H1 (cell line): ENCODE results near the gene YPEL5. TPM values are rescaled to one million over a fixed set of nuclear protein-coding genes. Genes with fewer than 3 reads are reported as not detected.
"Not testable (repeated sequence)": the region's sequence is repeated elsewhere in the genome, so short reads cannot be mapped to it uniquely, and the experiment has no call there.

Source experiments
- CTCF ChIA-PET: fragments of 300-600 bp; sonication (Branson Sonifier 250); formaldehyde crosslinking; loops from one replicate; lab custom pipeline; 2021; ENCODE audit not compliant: partially characterized antibody; lab: Charles Lee
- POLR2A ChIA-PET: fragments of 300-600 bp; sonication (Branson Sonifier 250); formaldehyde crosslinking; loops from one replicate; lab custom pipeline; 2021; ENCODE audit warnings: inconsistent platforms; ENCODE audit not compliant: partially characterized antibody; lab: Charles Lee
- DNase-seq, 2 experiments: peaks; one replicate each; pipeline versions ENCODE4 v3.0.0 to v3.0.0-alpha.2; 2010 to 2022; ENCODE audit warnings: low spot score in 2 of 2, low read depth in 1 of 2, mixed read lengths in 1 of 2
- FAIRE-seq: peaks from 2 replicates; lab custom pipeline; 2011; peaks lifted over from hg19 to GRCh38; lab: Jason Lieb, UNC
- H2AFZ ChIP-seq: 2 replicates; pipeline ENCODE4 v1.8.1; 2012; ENCODE audit warnings: low read length, inconsistent platforms
- H2AK5ac ChIP-seq: 2 replicates; pipeline ENCODE4 v1.6.1; 2013; ENCODE audit warnings: low read depth, low read length
- H2BK120ac ChIP-seq: replicated peaks from 2 replicates; pipeline ENCODE3; 2013; ENCODE audit warnings: low read depth, low read length, inconsistent platforms
- H2BK12ac ChIP-seq: 2 replicates; pipeline ENCODE4 v1.6.1; 2013; ENCODE audit warnings: low read depth, low read length
- H2BK15ac ChIP-seq: 2 replicates; pipeline ENCODE4 v1.6.1; 2013; ENCODE audit warnings: low read length
- H2BK20ac ChIP-seq: 2 replicates; pipeline ENCODE4 v1.6.1; 2013; ENCODE audit warnings: low read length
- H2BK5ac ChIP-seq: 2 replicates; pipeline ENCODE4 v1.6.1; 2013; ENCODE audit warnings: low read depth, low read length
- H3K14ac ChIP-seq: 2 replicates; pipeline ENCODE4 v1.6.1; 2013; ENCODE audit warnings: inconsistent platforms; ENCODE audit not compliant: insufficient read length
- H3K18ac ChIP-seq: 2 replicates; pipeline ENCODE4 v1.6.1; 2013; ENCODE audit warnings: low read length; ENCODE audit errors: extremely low read depth
- H3K23ac ChIP-seq: 2 replicates; pipeline ENCODE4 v1.6.1; 2013; ENCODE audit warnings: inconsistent platforms; ENCODE audit not compliant: insufficient read length
- H3K23me2 ChIP-seq: 2 replicates; pipeline ENCODE4 v1.6.1; 2013; ENCODE audit warnings: low read depth, low read length
- H3K27ac ChIP-seq: 2 replicates; pipeline ENCODE4 v1.6.1; 2011; ENCODE audit warnings: low read depth, low read length, inconsistent platforms
- H3K27me3 ChIP-seq, 4 experiments: replicated peaks in 1 of 4; 1 replicate in 1 of 4; 2 replicates in 3 of 4; pipeline versions ENCODE4 v1.6.1 to v1.8.1; 2011 to 2013; ENCODE audit warnings: low read length in 3 of 4, mild to moderate bottlenecking in 3 of 4, inconsistent platforms in 2 of 4, mixed read lengths in 2 of 4, moderate library complexity in 1 of 4; ENCODE audit not compliant: control insufficient read depth in 3 of 4, insufficient read depth in 3 of 4; ENCODE audit errors: extremely low read depth in 1 of 4
- H3K36me3 ChIP-seq, 4 experiments: 2 replicates each; pipeline versions ENCODE4 v1.6.1 to v1.8.1; 2011 to 2013; ENCODE audit warnings: mild to moderate bottlenecking in 4 of 4, low read length in 3 of 4, moderate library complexity in 2 of 4, control low read depth in 1 of 4, inconsistent platforms in 1 of 4; ENCODE audit not compliant: insufficient read depth in 4 of 4, control insufficient read depth in 2 of 4
- H3K4ac ChIP-seq: replicated peaks from 2 replicates; pipeline ENCODE3; 2013; ENCODE audit warnings: low read length, low read depth, mixed read lengths, inconsistent platforms; ENCODE audit not compliant: insufficient read length
- H3K4me1 ChIP-seq, 4 experiments: replicated peaks in 1 of 4; 1 replicate in 1 of 4; 2 replicates in 3 of 4; pipeline versions ENCODE4 v1.6.1 to v1.8.1; 2011 to 2013; ENCODE audit warnings: low read length in 3 of 4, inconsistent platforms in 2 of 4, mixed read lengths in 1 of 4; ENCODE audit not compliant: insufficient read depth in 4 of 4, control insufficient read depth in 3 of 4
- H3K4me2 ChIP-seq, 2 experiments: 2 replicates each; pipeline versions ENCODE4 v1.6.1 to v1.8.1; 2011 to 2013; ENCODE audit warnings: low read depth in 2 of 2, low read length in 2 of 2, control low read depth in 1 of 2, inconsistent platforms in 1 of 2, mild to moderate bottlenecking in 1 of 2; ENCODE audit not compliant: insufficient read depth in 1 of 2
- H3K4me3 ChIP-seq, 4 experiments: fragments of 200-600, 300-600 bp in 1 of 4; sonication (generic), shearing (Covaris generic), sonication (Bioruptor Twin) in 1 of 4; 2 replicates each; pipeline versions ENCODE4 v1.5.1 to v1.8.1; 2011 to 2016; ENCODE audit warnings: low read length in 4 of 4, low read depth in 3 of 4, control low read depth in 2 of 4, inconsistent platforms in 2 of 4, mild to moderate bottlenecking in 2 of 4, mixed read lengths in 1 of 4, moderate library complexity in 1 of 4; ENCODE audit not compliant: insufficient read depth in 2 of 4; ENCODE audit errors: extremely low read depth in 1 of 4
- H3K56ac ChIP-seq: replicated peaks from 2 replicates; pipeline ENCODE3; 2013; ENCODE audit warnings: low read depth, mild to moderate bottlenecking, mixed read lengths, low read length, inconsistent platforms; ENCODE audit not compliant: insufficient read length
- H3K79me1 ChIP-seq: 2 replicates; pipeline ENCODE4 v1.6.1; 2013; ENCODE audit warnings: low read depth, low read length, control low read depth
- H3K79me2 ChIP-seq, 2 experiments: 2 replicates each; pipeline versions ENCODE4 v1.6.1 to v1.8.1; 2012 to 2013; ENCODE audit warnings: low read length in 2 of 2, mild to moderate bottlenecking in 2 of 2, inconsistent platforms in 1 of 2; ENCODE audit not compliant: insufficient read depth in 2 of 2, control insufficient read depth in 1 of 2
- H3K9ac ChIP-seq, 4 experiments: replicated peaks in 1 of 4; 1 replicate in 1 of 4; 2 replicates in 3 of 4; pipeline versions ENCODE4 v1.6.1 to v1.8.1; 2011 to 2013; ENCODE audit warnings: low read depth in 3 of 4, low read length in 3 of 4, control low read depth in 2 of 4, mild to moderate bottlenecking in 2 of 4, moderate library complexity in 2 of 4, inconsistent platforms in 1 of 4; ENCODE audit errors: extremely low read depth in 1 of 4
- H3K9me3 ChIP-seq, 2 experiments: 2 replicates each; pipeline versions ENCODE4 v1.6.1 to v1.8.1; 2012 to 2013; ENCODE audit warnings: mild to moderate bottlenecking in 2 of 2, moderate library complexity in 2 of 2, control low read depth in 1 of 2, inconsistent platforms in 1 of 2, low read depth in 1 of 2, low read length in 1 of 2, mixed read lengths in 1 of 2; ENCODE audit not compliant: insufficient read depth in 2 of 2
- H4K20me1 ChIP-seq, 2 experiments: replicated peaks in 1 of 2; 2 replicates each; pipeline versions ENCODE3 to v1.8.1; 2011 to 2013; ENCODE audit warnings: inconsistent platforms in 2 of 2, low read length in 2 of 2, mild to moderate bottlenecking in 1 of 2; ENCODE audit not compliant: insufficient read depth in 2 of 2, control insufficient read depth in 1 of 2
- H4K5ac ChIP-seq: 2 replicates; pipeline ENCODE4 v1.6.1; 2013; ENCODE audit warnings: low read length, low read depth, mixed read lengths, inconsistent platforms; ENCODE audit not compliant: insufficient read length
- H4K8ac ChIP-seq: 2 replicates; pipeline ENCODE4 v1.8.0; 2013; ENCODE audit warnings: mild to moderate bottlenecking, moderate library complexity, low read length, inconsistent platforms; ENCODE audit not compliant: insufficient read depth; ENCODE audit errors: extremely low read depth
- H4K91ac ChIP-seq: replicated peaks from 2 replicates; pipeline ENCODE3; 2013; ENCODE audit warnings: low read length, mixed read lengths, inconsistent platforms; ENCODE audit not compliant: insufficient read length
- WGBS, 2 experiments: shearing (Covaris generic) in 1 of 2; methylation state at CpG; one replicate each; pipeline versions ENCODE4 v1.1.6 to v1.1.7; 2013 to 2015; ENCODE audit warnings: low lambda C conversion rate in 2 of 2, mixed read lengths in 2 of 2, inconsistent platforms in 1 of 2, low coverage in 1 of 2, missing lambda C conversion rate in 1 of 2; ENCODE audit not compliant: insufficient replicate concordance in 2 of 2, insufficient coverage in 1 of 2, insufficient read length in 1 of 2; ENCODE audit errors: extremely low coverage in 1 of 2, missing lambda C conversion rate in 1 of 2; 5-methylcytosine and 5-hydroxymethylcytosine counted together
- polyA plus RNA-seq, 7 experiments: library from polyadenylated mRNA; depleted of rRNA in 3 of 7; stranded (reverse) in 5 of 7; unstranded in 2 of 7; fragments of >200 nt in 5 of 7; fragments of 200-250 nt in 2 of 7; gene quantifications; 1 replicate in 5 of 7; 2 replicates in 1 of 7; 4 replicates in 1 of 7; pipeline versions ENCODE4 v1.2.1 to v1.2.3, GENCODE V29; 2011 to 2013; ENCODE audit warnings: missing spikeins in 2 of 7, mixed read lengths in 2 of 7
- total RNA-seq: library from RNA; stranded (reverse); fragmentation: NEBNext Ultra II Directional; extraction: Animal tissue kit (Norgen Biotek cat#: 25700); gene quantifications from 2 replicates; pipeline ENCODE4 v1.2.1, GENCODE V29; 2021

The YPEL5 gene
- total and polyA plus RNA-seq, 2 of the 8 experiments (the other 6 are each of a cell fraction or from before 2014, with no cell fraction given): 18.5 to 28.0 TPM

- not testable (repeated sequence) for FAIRE-seq, H3K14ac ChIP-seq
These were observed 35.6 kb upstream of the YPEL5 start for GRCh38 chr2:30111186-30111585.

More at GRCh38 chr2:30111186-30111585, 35.6 kb upstream of the YPEL5 start:
- CTCF ChIA-PET: interaction anchor here (1.6 to 1.8 kb wide), 2 partner anchors 24 to 39 kb away, joined by 6 to 8 read pairs; no protein-coding TSS in a partner anchor
- H3K9me3 ChIP-seq, H3K4me2 ChIP-seq, H2BK15ac ChIP-seq, H3K18ac ChIP-seq, H3K9ac ChIP-seq, POLR2A ChIA-PET, H2AFZ ChIP-seq, H3K27me3 ChIP-seq, H3K79me2 ChIP-seq, H3K4me1 ChIP-seq, H3K79me1 ChIP-seq, H4K20me1 ChIP-seq, H2BK5ac ChIP-seq, H3K23ac ChIP-seq, H3K27ac ChIP-seq, H4K5ac ChIP-seq, H2BK12ac ChIP-seq, H4K8ac ChIP-seq, H3K4ac ChIP-seq, DNase-seq, H3K4me3 ChIP-seq, H2AK5ac ChIP-seq, H4K91ac ChIP-seq, H3K36me3 ChIP-seq, H3K23me2 ChIP-seq, H2BK20ac ChIP-seq, H3K56ac ChIP-seq, H2BK120ac ChIP-seq: not testable (repeated sequence)
- 93% methylated on average over 19 of the region's 19 CpGs; no CpG with 5 or more reads in 1 of the 2 experiments for WGBS, 2 experiments
